Erythroblast (primary cell): ENCODE measurements around the gene TNFRSF21.

Source experiments
- GATA1 ChIP-seq: IDR thresholded peaks from 2 replicates; pipeline ENCODE4 v1.6.1; 2011; ENCODE audit warnings: low read depth, mild to moderate bottlenecking, control low read depth, low read length, moderate library complexity
- POLR2A ChIP-seq: IDR thresholded peaks from 2 replicates; pipeline ENCODE4 v1.6.1; 2011; ENCODE audit warnings: mild to moderate bottlenecking, low read length

- no peak for TF ChIP-seq POLR2A
- TF ChIP-seq GATA1: no peak
Observed at GRCh38 chr6:47235421-47235820, 74.3 kb downstream of the TNFRSF21 start.
